Measurements from ENCODE around the gene RDH13. TPM values are rescaled to one million over a fixed set of nuclear protein-coding genes. Genes with fewer than 3 reads are reported as not detected.

Gene RDH13
- total RNA-seq, 1 donor = 9.1 TPM

GRCh38 chr19:55086730-55087541 lies 24.0 kb upstream of the RDH13 start:
- peak; percentile 93 for DNase-seq (ENCODE audit: low read depth)
- no peak for TF ChIP-seq CTCF (IDR thresholded peaks at IDR 0.05; ENCODE audit: insufficient read depth, low read depth, low read length)

GRCh38 chr19:55085923-55086715 lies 23.2 kb upstream of the RDH13 start:
- DNase-seq (ENCODE audit: low read depth) = no peak
- peak overlapping the region; percentile 56 for H3K4me3 ChIP-seq (ENCODE audit: low read depth, low read length)
- TF ChIP-seq CTCF (IDR thresholded peaks at IDR 0.05; ENCODE audit: insufficient read depth, low read depth, low read length) = no peak

More at GRCh38 chr19:55086730-55087541, 24.0 kb upstream of the RDH13 start:
- H3K4me3 ChIP-seq (ENCODE audit: low read depth, low read length) = peak overlapping the region; percentile 56

GRCh38 chr19:55084416-55084815 lies 21.5 kb upstream of the RDH13 start:
- H3K4me3 ChIP-seq (ENCODE audit: low read depth, low read length) = no peak overlapping the region
- no peak for DNase-seq (ENCODE audit: low read depth)
- no peak for TF ChIP-seq CTCF (IDR thresholded peaks at IDR 0.05; ENCODE audit: insufficient read depth, low read depth, low read length)

GRCh38 chr19:55083004-55083850 lies 20.3 kb upstream of the RDH13 start:
- no peak for DNase-seq (ENCODE audit: low read depth)

GRCh38 chr19:55082020-55082851 lies 19.3 kb upstream of the RDH13 start:
- peak; percentile 49 for DNase-seq (ENCODE audit: low read depth)
- TF ChIP-seq CTCF (IDR thresholded peaks at IDR 0.05; ENCODE audit: insufficient read depth, low read depth, low read length) = no peak
- peak overlapping the region; percentile 68 for H3K4me3 ChIP-seq (ENCODE audit: low read depth, low read length)

More at GRCh38 chr19:55083004-55083850, 20.3 kb upstream of the RDH13 start:
- TF ChIP-seq CTCF (IDR thresholded peaks at IDR 0.05; ENCODE audit: insufficient read depth, low read depth, low read length) = no peak
- H3K4me3 ChIP-seq (ENCODE audit: low read depth, low read length) = no peak overlapping the region

- no peak for DNase-seq (ENCODE audit: low read depth)
- peak overlapping the region; percentile 68 for H3K4me3 ChIP-seq (ENCODE audit: low read depth, low read length)
- TF ChIP-seq CTCF (IDR thresholded peaks at IDR 0.05; ENCODE audit: insufficient read depth, low read depth, low read length) = no peak
Observed at GRCh38 chr19:55081770-55082019, 18.7 kb upstream of the RDH13 start.
